GM23248 (cell line): ENCODE results near the gene IHH. TPM values are rescaled to one million over a fixed set of nuclear protein-coding genes. Genes with fewer than 3 reads are reported as not detected.

Source experiments
- DNase-seq: peaks from one replicate; pipeline ENCODE4 v3.0.0-alpha.2; 2015
- H2AFZ ChIP-seq: fragments of 200-600 bp; sonication (generic); 2 replicates; pipeline ENCODE4 v1.6.1; 2016; ENCODE audit warnings: antibody characterized with exemption
- H3F3A ChIP-seq: fragments of 200-600 bp; sonication (generic); 2 replicates; pipeline ENCODE4 v1.6.1; 2016; ENCODE audit warnings: mild to moderate bottlenecking, antibody characterized with exemption, mixed run types; ENCODE audit not compliant: insufficient read depth
- H3K27ac ChIP-seq: fragments of 200-600 bp; sonication (generic); 2 replicates; pipeline ENCODE4 v1.5.1; 2016; ENCODE audit warnings: mild to moderate bottlenecking
- H3K27me3 ChIP-seq: fragments of 200-600 bp; sonication (generic); replicated peaks from 2 replicates; pipeline ENCODE4 v1.6.1; 2016; ENCODE audit warnings: mild to moderate bottlenecking; ENCODE audit not compliant: insufficient read depth
- H3K36me3 ChIP-seq: fragments of 200-600 bp; sonication (generic); 2 replicates; pipeline ENCODE4 v1.6.1; 2016; ENCODE audit warnings: low read depth, mild to moderate bottlenecking
- H3K4me1 ChIP-seq: fragments of 200-600 bp; sonication (generic); 2 replicates; pipeline ENCODE4 v1.6.1; 2016; ENCODE audit warnings: mild to moderate bottlenecking; ENCODE audit not compliant: insufficient read depth
- H3K4me2 ChIP-seq: fragments of 200-600 bp; sonication (generic); one replicate; pipeline ENCODE4 v1.6.1; 2016; ENCODE audit warnings: mild to moderate bottlenecking; ENCODE audit not compliant: unreplicated experiment
- H3K4me3 ChIP-seq: fragments of 200-600 bp; sonication (generic); 2 replicates; pipeline ENCODE4 v1.5.1; 2016; ENCODE audit warnings: mild to moderate bottlenecking
- H3K79me2 ChIP-seq: fragments of 200-600 bp; sonication (generic); 2 replicates; pipeline ENCODE4 v1.6.1; 2016; ENCODE audit warnings: mild to moderate bottlenecking; ENCODE audit not compliant: insufficient read depth
- H3K9ac ChIP-seq: fragments of 200-600 bp; sonication (generic); 2 replicates; pipeline ENCODE4 v1.6.1; 2016; ENCODE audit warnings: mild to moderate bottlenecking
- H3K9me2 ChIP-seq: fragments of 200-600 bp; sonication (generic); 2 replicates; pipeline ENCODE4 v1.6.1; 2016; ENCODE audit warnings: mixed run types, mild to moderate bottlenecking, moderate library complexity; ENCODE audit not compliant: insufficient read depth
- H3K9me3 ChIP-seq: fragments of 200-600 bp; sonication (generic); one replicate; pipeline ENCODE4 v1.6.1; 2017; ENCODE audit warnings: low read depth
- H4K20me1 ChIP-seq: fragments of 200-600 bp; sonication (generic); 2 replicates; pipeline ENCODE4 v1.6.0; 2016; ENCODE audit not compliant: insufficient read depth
- EZH2 ChIP-seq: fragments of 200-600 bp; sonication (generic); IDR thresholded peaks from 2 replicates; pipeline ENCODE4 v1.6.1; 2018; ENCODE audit warnings: antibody characterized with exemption, mild to moderate bottlenecking; ENCODE audit not compliant: insufficient read depth, poor library complexity, severe bottlenecking
- EZH2phosphoT487 ChIP-seq: fragments of 200-600 bp; sonication (generic); IDR thresholded peaks from 2 replicates; pipeline ENCODE4 v1.6.1; 2018; ENCODE audit warnings: antibody characterized with exemption, moderate library complexity, mild to moderate bottlenecking, low read depth; ENCODE audit not compliant: insufficient read depth
- WGBS, 2 experiments: methylation state at CpG; one replicate each; pipeline ENCODE4 v1.1.6; 2015 to 2017; ENCODE audit warnings: low lambda C conversion rate in 2 of 2, low coverage in 1 of 2; ENCODE audit errors: missing lambda C conversion rate in 2 of 2; 5-methylcytosine and 5-hydroxymethylcytosine counted together
- in situ Hi-C: fragments of 300-500 bp; cut with MboI; formaldehyde crosslinking; loops from 2 replicates; pipeline ENCODE4 v1.15.0; 2020
- polyA plus RNA-seq: library from polyadenylated mRNA; unstranded; fragments of >200 nt; fragmentation: Nextera tagmentation; extraction: Ambion mirVana; gene quantifications from 2 replicates; pipeline ENCODE4 v1.2.1, GENCODE V29; 2016
- total RNA-seq: library from RNA; depleted of rRNA; stranded (reverse); fragments of >200 nt; shearing (Covaris generic); gene quantifications from 2 replicates; pipeline ENCODE4 v1.2.3, GENCODE V29; 2014

Gene IHH
- total and polyA plus RNA-seq, 2 experiments from 2014 or later: not detected

DNA sequence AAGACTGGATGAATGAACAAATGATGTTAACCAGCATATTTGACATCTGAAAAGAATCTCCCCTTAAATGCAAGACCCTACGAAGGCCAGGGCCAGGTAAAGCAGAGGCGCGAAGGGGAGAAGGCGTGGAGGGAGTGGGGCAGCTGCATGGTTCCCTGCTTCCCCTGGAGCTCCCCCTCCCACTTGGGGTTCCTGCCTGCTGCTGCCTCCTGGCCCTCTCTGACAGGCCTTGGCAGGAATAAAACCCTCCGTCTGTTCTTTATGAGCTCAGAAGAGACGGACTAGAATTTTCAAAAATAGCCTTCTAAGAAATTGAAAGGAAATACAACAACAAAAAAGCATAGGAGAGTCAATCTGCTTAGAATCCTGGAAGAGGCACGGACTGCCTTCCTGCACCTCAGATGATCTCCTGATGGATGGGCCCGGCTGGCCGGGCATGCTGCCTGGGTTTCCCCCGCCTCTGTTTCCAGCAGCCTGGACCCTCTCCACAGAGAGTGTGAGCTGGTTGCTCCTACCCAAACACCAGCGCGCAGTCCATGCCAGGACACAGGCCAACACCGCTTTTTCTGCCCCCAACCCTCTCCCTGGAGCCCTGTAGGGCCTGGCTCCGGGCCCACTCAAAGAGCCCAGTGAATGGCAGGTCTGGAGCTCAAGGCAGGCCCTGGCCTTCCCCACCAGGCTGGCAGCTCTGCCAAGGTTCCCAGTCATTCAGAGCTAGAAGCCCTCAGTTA lies 43.4 kb downstream of the IHH start:
- Histone ChIP-seq H3K27me3 (peaks cover 14% of the 10 kb centered on the region), H3F3A (no peaks in the 10 kb centered on the region), H3K9ac (no peak overlapping the region), H3K9me3 (no peaks in the 10 kb centered on the region), H3K4me2 (no peak overlapping the region), H3K4me1 (no peaks in the 10 kb centered on the region), H4K20me1 (no peaks in the 10 kb centered on the region), H3K4me3 (no peak overlapping the region), H3K36me3 (no peaks in the 10 kb centered on the region), H2AFZ (no peak overlapping the region), H3K79me2 (no peaks in the 10 kb centered on the region), H3K9me2 (no peaks in the 10 kb centered on the region), H3K27ac (no peak overlapping the region)
- DNase-seq: no peak
- TF ChIP-seq EZH2: no peak
- no peak for TF ChIP-seq EZH2phosphoT487
- WGBS, 2 experiments: 37 to 47% methylated on average over 13 of the region's 14 CpGs
- in situ Hi-C loops: no loop called here

DNA sequence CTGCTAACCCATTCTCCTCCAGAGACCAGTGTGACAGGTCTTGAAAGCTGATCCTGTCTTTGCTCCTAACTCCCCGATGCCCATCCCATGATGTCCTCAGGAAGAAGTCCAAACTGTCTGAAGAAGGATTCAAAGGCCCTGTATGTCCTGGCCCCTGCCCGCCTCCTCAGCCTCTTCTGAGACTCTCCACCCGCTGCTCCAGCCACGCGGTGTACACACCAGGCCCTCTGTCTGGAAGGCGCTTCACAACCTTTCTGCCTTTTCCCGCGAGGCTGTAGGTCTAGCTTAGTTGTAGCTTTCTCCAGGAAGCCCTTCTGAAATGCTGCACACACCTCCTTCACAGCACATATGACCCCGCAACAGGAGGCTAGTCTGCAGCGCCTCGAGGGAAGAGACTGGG lies 44.0 kb downstream of the IHH start:
- Histone ChIP-seq H3F3A (no peaks in the 10 kb centered on the region), H3K79me2 (no peaks in the 10 kb centered on the region), H2AFZ (no peak overlapping the region), H3K4me1 (no peaks in the 10 kb centered on the region), H3K9me3 (no peaks in the 10 kb centered on the region), H3K36me3 (no peaks in the 10 kb centered on the region), H3K9me2 (no peaks in the 10 kb centered on the region), H3K4me2 (no peak overlapping the region), H3K27ac (no peak overlapping the region), H4K20me1 (no peaks in the 10 kb centered on the region), H3K9ac (no peak overlapping the region), H3K27me3 (peaks cover 14% of the 10 kb centered on the region), H3K4me3 (no peak overlapping the region)
- in situ Hi-C loops: no loop called here
- TF ChIP-seq EZH2phosphoT487 (no peak), EZH2 (no peak)
- WGBS, 2 experiments: 74 to 75% methylated on average over 11 of the region's 11 CpGs
- no peak for DNase-seq

DNA sequence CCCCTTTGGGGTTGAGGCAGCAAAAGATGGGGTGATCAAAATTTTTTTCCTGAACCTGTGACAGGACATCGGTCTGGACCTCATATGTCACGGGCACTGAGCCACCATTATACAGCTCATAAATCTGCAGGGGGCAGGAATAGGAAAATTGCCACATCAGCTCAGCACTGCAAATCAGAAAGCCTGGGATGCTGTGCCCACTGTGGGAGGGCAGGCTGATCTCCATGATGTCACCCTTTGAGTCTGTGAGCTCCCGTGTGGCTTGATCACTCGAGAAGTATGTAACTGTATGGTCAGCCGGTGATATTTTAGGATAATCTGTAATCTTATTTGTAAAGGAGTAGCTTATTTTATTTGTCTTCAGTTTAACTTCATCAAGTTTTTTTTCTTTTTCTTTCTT lies 49.8 kb downstream of the IHH start:
- Histone ChIP-seq H3K9me2 (no peaks in the 10 kb centered on the region), H4K20me1 (no peaks in the 10 kb centered on the region), H3K27me3 (no peaks in the 10 kb centered on the region; the same call in 1 of the 2 replicates), H3K79me2 (no peaks in the 10 kb centered on the region), H3K4me1 (no peaks in the 10 kb centered on the region), H3K9me3 (no peaks in the 10 kb centered on the region), H3K9ac (no peak overlapping the region), H3K4me2 (no peak overlapping the region), H3K36me3 (no peaks in the 10 kb centered on the region), H3F3A (no peaks in the 10 kb centered on the region), H2AFZ (no peak overlapping the region), H3K27ac (no peak overlapping the region), H3K4me3 (no peak overlapping the region)
- in situ Hi-C loops: no loop called here
- no peak for DNase-seq
- TF ChIP-seq EZH2 (no peak), EZH2phosphoT487 (no peak)
- WGBS, 2 experiments: 43 to 48% methylated on average over 5 of the region's 5 CpGs

DNA sequence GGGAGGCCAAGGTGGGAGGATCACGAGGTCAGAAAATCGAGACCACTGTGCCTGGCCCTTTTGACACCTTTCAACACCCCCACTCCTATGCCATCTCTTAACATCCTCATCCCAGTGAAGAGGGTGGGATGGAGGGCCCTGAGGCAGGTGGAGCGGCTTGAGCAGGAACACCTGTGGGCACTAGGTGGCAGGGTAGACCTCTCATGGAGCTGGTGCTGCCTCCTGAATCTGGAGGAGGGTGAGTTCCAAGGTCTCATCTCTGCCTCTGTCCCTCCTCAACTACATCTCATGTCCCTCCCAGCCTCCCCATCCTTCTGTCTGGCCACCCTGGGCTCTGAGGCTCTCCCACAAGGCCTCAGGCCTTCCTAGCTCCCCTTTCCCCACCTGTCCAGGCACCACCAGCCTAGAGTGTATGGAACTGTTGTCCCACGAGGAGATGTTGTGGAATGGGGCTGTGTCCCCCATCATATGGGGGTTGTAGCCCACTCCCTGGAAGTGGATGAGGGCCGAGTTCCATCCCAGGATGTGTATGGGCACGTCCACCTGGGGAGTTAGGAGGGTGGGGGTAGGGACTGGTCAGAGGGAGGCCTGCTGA lies 50.5 kb downstream of the IHH start:
- no peak overlapping the region for H3K4me2 ChIP-seq
- DNase-seq: no peak
- H3K4me1 ChIP-seq: no peaks in the 10 kb centered on the region
- no peak overlapping the region for H3K27ac ChIP-seq
- no peak overlapping the region for H3K9ac ChIP-seq
- WGBS, 2 experiments: 38 to 40% methylated on average over 6 of the region's 6 CpGs
- H2AFZ ChIP-seq: no peak overlapping the region
- no peaks in the 10 kb centered on the region for H3K9me3 ChIP-seq
- H3K27me3 ChIP-seq: peaks cover 4% of the 10 kb centered on the region; the same call in 1 of the 2 replicates
- no peak for TF ChIP-seq EZH2
- no peak for TF ChIP-seq EZH2phosphoT487
- in situ Hi-C loops: no loop called here
- no peaks in the 10 kb centered on the region for H4K20me1 ChIP-seq
- no peaks in the 10 kb centered on the region for H3K79me2 ChIP-seq
- H3K4me3 ChIP-seq: no peak overlapping the region
- no peaks in the 10 kb centered on the region for H3F3A ChIP-seq
- no peaks in the 10 kb centered on the region for H3K9me2 ChIP-seq
- no peaks in the 10 kb centered on the region for H3K36me3 ChIP-seq
